Muscle layer of colon (tissue), 2 donors: Measurements from ENCODE around the gene DLGAP1.

ENCODE experiments used
- H3K27ac ChIP-seq: one replicate; pipeline ENCODE4 v1.7.0; 2013; ENCODE audit warnings: low read depth, mild to moderate bottlenecking, low read length, moderate library complexity
- H3K27me3 ChIP-seq, 2 donors: one replicate each; pipeline ENCODE4 v1.7.0; 2013; ENCODE audit warnings: low read length in 2 of 2, mild to moderate bottlenecking in 2 of 2; ENCODE audit not compliant: insufficient read depth in 2 of 2, control insufficient read depth in 1 of 2
- H3K36me3 ChIP-seq: one replicate; pipeline ENCODE4 v1.7.0; 2013; ENCODE audit warnings: mild to moderate bottlenecking, low read length; ENCODE audit not compliant: insufficient read depth
- H3K4me1 ChIP-seq: one replicate; pipeline ENCODE4 v1.7.0; 2013; ENCODE audit warnings: mild to moderate bottlenecking, low read length; ENCODE audit not compliant: insufficient read depth
- H3K4me3 ChIP-seq, 2 donors: one replicate each; pipeline ENCODE4 v1.7.0; 2013; ENCODE audit warnings: low read length in 2 of 2, low read depth in 1 of 2, mild to moderate bottlenecking in 1 of 2, moderate library complexity in 1 of 2
- H3K9ac ChIP-seq: one replicate; pipeline ENCODE4 v1.7.0; 2013; ENCODE audit warnings: low read length
- H3K9me3 ChIP-seq: one replicate; pipeline ENCODE4 v1.7.0; 2013; ENCODE audit warnings: mild to moderate bottlenecking, low read length
- donor health status: abdominal sarcoma.
- donor health status: Adenocarcinoma of cecum.

The DLGAP1 gene

GRCh38 chr18:3848316-3848715 is 606.8 kb downstream of the DLGAP1 start:
- no peaks in the 10 kb centered on the region for H3K36me3 ChIP-seq
- H3K27ac ChIP-seq: no peak overlapping the region
- H3K4me1 ChIP-seq: no peaks in the 10 kb centered on the region
- no peak overlapping the region for H3K4me3 ChIP-seq
- no peaks in the 10 kb centered on the region for H3K27me3 ChIP-seq
- no peaks in the 10 kb centered on the region for H3K9me3 ChIP-seq
- no peak overlapping the region for H3K9ac ChIP-seq

DNA sequence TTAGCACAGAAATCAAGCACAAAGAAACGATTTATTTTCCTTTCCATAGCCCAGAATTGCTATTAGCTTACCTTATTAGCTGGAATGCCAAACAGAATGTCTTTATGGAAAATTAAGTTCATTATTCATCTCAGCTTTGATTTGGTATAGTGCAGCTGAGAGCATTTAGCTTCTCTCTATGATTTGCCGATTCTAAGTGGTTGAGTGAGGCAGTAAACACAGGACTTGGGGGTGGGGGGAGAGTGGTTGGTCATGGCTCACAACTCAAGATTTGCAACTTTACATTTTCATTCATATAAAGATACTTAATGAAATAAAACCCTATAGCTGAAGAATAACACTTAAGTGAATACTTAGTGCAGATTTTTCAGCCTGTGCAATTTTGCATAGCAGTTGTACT is 609.9 kb downstream of the DLGAP1 start:
- H3K36me3 ChIP-seq: no peaks in the 10 kb centered on the region
- no peak overlapping the region for H3K27ac ChIP-seq
- no peak overlapping the region for H3K4me3 ChIP-seq
- H3K27me3 ChIP-seq: no peaks in the 10 kb centered on the region
- no peak overlapping the region for H3K9ac ChIP-seq
- H3K9me3 ChIP-seq: no peaks in the 10 kb centered on the region
- no peaks in the 10 kb centered on the region for H3K4me1 ChIP-seq

DNA sequence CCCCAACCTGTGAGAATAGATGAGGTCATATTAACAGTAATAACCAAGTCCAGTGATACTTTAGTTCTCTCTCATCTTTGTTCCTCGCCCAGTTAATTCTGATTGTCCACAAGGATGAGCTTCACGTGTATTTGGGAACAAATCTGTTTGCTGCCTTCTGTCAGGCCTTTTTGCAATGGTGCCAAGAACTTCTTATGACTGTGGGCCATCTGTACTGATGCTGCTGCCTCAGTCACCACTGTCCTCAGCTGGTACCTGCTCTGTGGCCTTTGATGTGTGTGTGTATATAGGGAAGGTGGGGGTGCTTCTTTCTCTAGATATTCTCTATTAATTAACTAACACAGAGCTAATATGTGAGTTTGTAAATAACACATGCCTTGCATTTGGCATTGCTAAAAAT is 612.3 kb downstream of the DLGAP1 start:
- H3K4me1 ChIP-seq: no peaks in the 10 kb centered on the region
- no peaks in the 10 kb centered on the region for H3K36me3 ChIP-seq
- H3K4me3 ChIP-seq: no peak overlapping the region
- H3K27me3 ChIP-seq: no peaks in the 10 kb centered on the region
- no peak overlapping the region for H3K27ac ChIP-seq
- H3K9ac ChIP-seq: no peak overlapping the region
- no peaks in the 10 kb centered on the region for H3K9me3 ChIP-seq

DNA sequence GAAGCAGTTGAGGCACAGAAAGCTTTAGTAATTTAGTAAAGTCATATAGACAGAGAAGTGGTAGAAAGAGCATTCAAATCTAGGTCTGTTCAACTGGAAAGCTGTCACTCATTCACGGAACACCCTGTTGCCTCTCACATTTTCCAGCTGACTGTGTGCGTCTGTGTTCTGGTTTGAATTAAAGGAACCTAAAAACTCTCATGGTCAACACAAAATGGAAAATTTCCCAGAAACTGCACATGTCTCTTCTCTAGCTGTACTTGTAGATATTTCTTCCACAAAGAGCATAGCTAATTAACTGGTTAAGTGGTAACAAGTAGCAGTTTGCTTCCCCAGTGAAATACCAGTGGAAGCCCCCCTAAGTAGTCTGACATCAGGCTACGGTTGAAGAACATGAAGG is 614.3 kb downstream of the DLGAP1 start:
- Histone ChIP-seq H3K27ac (no peak overlapping the region), H3K4me1 (no peaks in the 10 kb centered on the region), H3K9ac (no peak overlapping the region), H3K4me3 (no peak overlapping the region), H3K36me3 (no peaks in the 10 kb centered on the region), H3K9me3 (no peaks in the 10 kb centered on the region), H3K27me3 (no peaks in the 10 kb centered on the region)

DNA sequence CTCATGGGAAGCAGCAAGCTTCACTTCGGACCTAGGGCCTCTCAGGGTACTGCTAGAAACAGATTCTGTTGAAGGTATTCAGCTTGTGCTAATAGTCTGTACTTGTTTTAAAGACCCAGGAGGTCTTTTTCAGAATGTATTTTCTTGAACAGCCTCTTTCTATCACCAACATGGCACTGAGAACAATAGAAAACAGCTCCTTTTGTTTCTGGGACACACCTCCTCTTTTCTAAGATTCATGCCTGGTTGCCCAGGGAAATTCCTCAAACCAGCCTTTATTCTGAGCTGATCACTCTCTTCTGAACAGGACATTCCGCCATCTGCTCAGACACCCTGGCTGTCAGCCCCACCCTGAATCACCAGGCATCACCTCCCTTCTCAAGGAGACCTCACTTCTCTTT is 615.5 kb downstream of the DLGAP1 start:
- Histone ChIP-seq H3K27ac (no peak overlapping the region), H3K4me1 (no peaks in the 10 kb centered on the region), H3K9me3 (no peaks in the 10 kb centered on the region), H3K36me3 (no peaks in the 10 kb centered on the region), H3K27me3 (no peaks in the 10 kb centered on the region), H3K4me3 (no peak overlapping the region), H3K9ac (no peak overlapping the region)

DNA sequence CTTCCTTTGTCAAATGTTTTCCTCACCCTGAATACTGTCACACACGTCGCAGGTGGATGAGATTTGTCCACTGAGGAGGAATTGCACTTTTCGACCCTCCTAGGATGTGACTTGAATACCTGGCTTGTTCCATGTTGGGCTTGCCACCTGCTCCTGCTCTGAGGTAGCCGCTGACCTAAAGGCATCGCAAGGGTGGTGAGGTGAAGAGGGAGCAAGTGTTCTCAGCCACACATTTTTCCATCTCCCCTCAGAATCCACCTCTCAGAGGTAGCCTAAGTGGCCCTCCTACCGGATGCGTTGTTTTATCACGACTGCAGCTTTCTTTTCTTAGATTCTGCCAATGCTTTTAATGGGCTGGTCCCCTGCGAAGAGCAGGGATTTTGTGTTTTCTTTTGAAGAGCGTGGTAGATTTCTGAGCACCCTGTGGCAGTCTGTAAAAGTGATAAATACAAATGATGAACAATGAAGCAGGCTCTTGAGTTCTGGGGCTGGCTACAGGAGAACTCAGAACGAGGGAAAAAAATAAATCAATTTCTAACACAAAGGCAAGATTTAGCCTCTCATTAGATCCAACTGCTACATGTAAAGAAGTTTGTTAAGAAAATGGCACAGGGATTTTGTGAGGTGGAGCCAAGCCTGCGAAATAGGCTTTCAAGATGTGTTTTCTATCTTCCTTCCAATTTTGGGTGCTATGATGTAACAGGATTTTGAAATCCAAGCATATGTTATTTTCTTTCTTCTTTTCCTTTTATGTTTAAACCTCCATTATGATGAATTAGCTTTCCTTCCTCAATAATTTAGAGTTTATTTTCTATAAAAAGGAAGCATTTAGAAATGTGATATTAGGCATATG is 618.4 kb downstream of the DLGAP1 start:
- Histone ChIP-seq H3K27me3 (no peaks in the 10 kb centered on the region), H3K27ac (no peak overlapping the region), H3K4me1 (no peaks in the 10 kb centered on the region), H3K36me3 (no peaks in the 10 kb centered on the region), H3K9me3 (no peaks in the 10 kb centered on the region), H3K9ac (no peak overlapping the region), H3K4me3 (no peak overlapping the region)

GRCh38 chr18:3832025-3832638 is 623.0 kb downstream of the DLGAP1 start:
- Histone ChIP-seq H3K27ac (no peak overlapping the region), H3K9ac (no peak overlapping the region), H3K4me3 (no peak overlapping the region), H3K27me3 (no peaks in the 10 kb centered on the region), H3K9me3 (no peaks in the 10 kb centered on the region), H3K4me1 (no peaks in the 10 kb centered on the region), H3K36me3 (no peaks in the 10 kb centered on the region)

DNA sequence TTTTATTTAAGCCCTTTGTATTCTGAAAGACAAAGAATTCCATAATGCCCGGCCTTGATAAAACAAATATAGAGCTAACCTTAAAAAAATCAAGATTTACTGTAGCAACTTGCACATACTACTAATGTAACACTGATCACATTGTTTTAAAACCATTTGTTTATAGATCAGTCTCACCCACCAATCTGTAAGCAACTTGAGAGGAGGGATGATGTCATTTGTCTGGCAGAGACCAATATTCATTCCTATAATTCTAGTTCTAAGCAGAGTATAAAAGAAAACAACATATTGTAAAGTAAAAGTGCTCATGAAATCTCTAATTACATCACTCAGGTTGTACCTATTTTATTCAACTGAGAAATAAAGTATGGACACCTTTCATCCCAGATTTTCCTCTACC is 624.5 kb downstream of the DLGAP1 start:
- no peaks in the 10 kb centered on the region for H3K36me3 ChIP-seq
- no peaks in the 10 kb centered on the region for H3K9me3 ChIP-seq
- H3K9ac ChIP-seq: no peak overlapping the region
- H3K27me3 ChIP-seq: no peaks in the 10 kb centered on the region
- H3K27ac ChIP-seq: no peak overlapping the region
- no peaks in the 10 kb centered on the region for H3K4me1 ChIP-seq
- H3K4me3 ChIP-seq: no peak overlapping the region

DNA sequence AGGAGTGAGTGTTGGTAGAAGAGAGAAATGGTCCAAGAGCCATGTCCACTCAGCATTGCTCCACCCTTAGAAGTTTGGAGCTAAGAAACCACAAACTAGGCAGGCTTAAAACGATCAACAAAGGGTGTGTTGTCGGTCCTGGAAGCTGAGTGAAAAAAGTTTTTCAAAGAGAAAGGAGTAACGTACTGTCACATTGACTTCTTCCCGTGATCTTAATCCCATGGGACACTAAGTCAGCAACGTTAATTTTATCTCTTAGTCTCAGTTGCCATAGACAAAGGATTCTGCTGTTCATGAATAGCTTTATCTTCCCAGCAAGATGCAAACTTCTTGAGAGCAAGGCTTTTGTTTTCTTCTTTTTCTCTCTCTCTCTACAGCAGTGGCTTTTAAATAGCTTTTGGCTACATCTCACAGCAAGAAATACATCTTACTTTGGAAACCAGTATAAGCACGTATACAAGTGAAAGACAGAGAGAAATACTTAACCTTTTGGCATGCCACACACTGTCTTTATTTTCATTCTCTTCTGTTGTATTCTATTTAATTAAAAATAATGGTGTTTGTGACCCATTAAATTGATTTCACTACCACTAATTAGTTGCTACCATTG is 627.8 kb downstream of the DLGAP1 start:
- Histone ChIP-seq H3K27ac (no peak overlapping the region), H3K4me1 (no peaks in the 10 kb centered on the region)

GRCh38 chr18:3826021-3826420 is 629.1 kb downstream of the DLGAP1 start:
- Histone ChIP-seq H3K9me3 (no peaks in the 10 kb centered on the region), H3K4me3 (no peak overlapping the region), H3K27ac (no peak overlapping the region), H3K9ac (no peak overlapping the region), H3K27me3 (no peaks in the 10 kb centered on the region), H3K36me3 (no peaks in the 10 kb centered on the region), H3K4me1 (no peaks in the 10 kb centered on the region)

More for the DNA sequence above, 627.8 kb downstream of the DLGAP1 start:
- Histone ChIP-seq H3K27me3 (no peaks in the 10 kb centered on the region), H3K36me3 (no peaks in the 10 kb centered on the region), H3K9ac (no peak overlapping the region), H3K9me3 (no peaks in the 10 kb centered on the region), H3K4me3 (no peak overlapping the region)

GRCh38 chr18:3824101-3824500 is 631.0 kb downstream of the DLGAP1 start:
- no peak overlapping the region for H3K4me3 ChIP-seq
- H3K9me3 ChIP-seq: no peaks in the 10 kb centered on the region
- H3K4me1 ChIP-seq: no peaks in the 10 kb centered on the region
- no peak overlapping the region for H3K9ac ChIP-seq
- no peaks in the 10 kb centered on the region for H3K27me3 ChIP-seq
- H3K36me3 ChIP-seq: no peaks in the 10 kb centered on the region
- H3K27ac ChIP-seq: no peak overlapping the region
